NCI-H2196 treated with DMSO at 0.1 percent for 48 hours (cell line): ENCODE results near the gene COL27A1.

Experiments used
- DNase-seq: peaks from one replicate; lab custom pipeline; 2025; ENCODE audit not compliant: unreplicated experiment; lab: John Stamatoyannopoulos, UW

Gene COL27A1

GRCh38 chr9:114166614-114167572 lies 11.6 kb downstream of the COL27A1 start:
- no peak for DNase-seq

DNA sequence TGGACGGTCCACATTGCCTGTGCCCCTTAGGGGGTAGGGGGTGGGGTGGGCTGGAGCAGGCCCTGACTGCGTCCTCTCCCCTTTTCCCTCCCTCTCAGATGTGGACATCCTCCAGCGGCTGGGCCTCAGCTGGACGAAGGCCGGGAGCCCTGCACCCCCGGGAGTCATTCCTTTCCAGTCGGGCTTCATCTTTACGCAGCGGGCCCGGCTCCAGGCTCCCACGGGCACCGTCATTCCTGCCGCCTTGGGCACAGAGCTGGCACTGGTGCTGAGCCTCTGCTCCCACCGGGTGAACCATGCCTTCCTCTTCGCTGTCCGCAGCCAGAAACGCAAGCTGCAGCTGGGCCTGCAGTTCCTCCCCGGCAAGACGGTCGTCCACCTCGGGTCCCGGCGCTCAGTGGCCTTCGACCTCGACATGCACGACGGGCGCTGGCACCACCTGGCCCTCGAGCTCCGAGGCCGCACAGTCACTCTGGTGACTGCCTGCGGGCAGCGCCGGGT lies 12.3 kb downstream of the COL27A1 start:
- DNase-seq: no peak

GRCh38 chr9:114168281-114169028 lies 13.1 kb downstream of the COL27A1 start:
- no peak for DNase-seq

DNA sequence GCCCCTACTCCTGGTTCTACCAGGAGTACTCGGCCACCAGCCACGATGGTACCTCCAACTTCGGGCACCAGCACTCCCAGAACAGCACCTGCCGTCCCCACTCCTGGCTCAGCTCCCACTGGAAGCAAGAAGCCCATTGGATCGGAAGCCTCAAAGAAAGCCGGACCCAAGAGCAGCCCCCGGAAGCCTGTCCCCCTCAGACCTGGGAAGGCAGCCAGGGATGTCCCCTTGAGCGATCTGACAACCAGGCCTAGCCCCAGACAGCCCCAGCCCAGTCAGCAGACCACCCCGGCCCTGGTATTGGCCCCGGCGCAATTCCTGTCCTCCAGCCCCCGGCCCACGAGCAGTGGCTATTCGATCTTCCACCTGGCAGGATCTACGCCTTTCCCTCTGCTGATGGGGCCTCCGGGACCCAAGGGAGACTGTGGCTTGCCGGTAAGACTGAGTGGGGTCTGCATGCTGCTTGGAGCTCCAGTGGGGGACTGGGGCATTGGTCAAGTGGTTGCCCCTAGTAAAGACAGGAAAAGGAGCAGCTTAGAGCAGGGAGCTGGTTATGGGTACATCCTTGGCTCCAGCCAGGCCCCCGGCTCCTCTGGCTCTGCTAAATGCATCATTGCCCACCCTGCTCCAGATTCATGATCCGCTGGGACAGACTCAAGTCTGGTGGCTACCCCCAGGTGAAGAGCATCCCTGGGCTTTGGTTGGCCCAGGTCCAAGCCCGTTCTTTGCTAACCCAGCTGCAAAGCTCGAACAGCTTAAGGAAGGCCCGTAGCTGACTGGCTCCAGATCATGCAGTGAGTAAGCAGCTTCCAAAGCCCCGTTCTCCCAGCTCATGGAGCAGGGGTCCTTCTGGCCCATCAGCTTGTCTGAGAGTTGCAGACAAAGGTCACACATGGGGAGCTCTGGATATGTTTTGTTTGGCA lies 14.0 kb downstream of the COL27A1 start:
- no peak for DNase-seq

DNA sequence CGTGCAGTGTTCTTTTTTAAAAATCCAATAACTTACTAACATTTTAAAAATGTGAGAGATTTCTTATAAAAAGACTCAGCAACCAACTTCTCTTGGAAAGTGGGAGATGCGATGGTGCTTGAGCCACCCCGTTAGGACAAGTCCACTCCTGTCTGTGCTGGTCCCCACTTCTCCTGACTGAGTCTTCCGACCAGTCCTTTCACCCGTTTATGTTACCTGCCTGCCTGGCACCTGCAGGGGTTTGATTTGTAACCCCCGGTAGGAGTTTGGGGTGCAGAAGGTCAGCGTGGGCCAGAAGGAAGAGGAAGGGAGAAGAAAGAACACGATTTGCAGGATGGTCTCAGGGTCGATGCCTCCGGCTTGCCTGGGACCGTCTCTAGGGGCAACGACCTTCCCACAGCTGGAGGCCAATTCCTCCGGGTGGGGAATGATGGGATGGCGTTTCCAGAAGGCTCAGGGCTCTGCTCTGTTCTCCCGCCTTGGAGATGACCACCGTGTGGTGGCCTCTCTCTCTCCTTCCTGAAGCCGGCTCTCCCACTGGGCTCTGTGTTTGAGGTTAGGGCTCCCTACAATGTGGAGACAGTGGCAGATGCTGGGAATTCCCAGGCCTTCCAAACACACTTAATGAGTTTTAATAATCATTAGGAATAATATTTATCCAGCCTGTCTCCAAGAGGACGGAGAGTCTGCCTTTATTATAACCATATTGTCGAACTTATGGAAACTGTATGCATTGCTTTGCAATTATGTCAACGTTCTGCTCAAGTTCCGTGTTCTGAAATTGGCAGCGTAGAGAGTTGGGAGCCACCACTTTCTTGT lies 14.8 kb downstream of the COL27A1 start:
- no peak for DNase-seq

DNA sequence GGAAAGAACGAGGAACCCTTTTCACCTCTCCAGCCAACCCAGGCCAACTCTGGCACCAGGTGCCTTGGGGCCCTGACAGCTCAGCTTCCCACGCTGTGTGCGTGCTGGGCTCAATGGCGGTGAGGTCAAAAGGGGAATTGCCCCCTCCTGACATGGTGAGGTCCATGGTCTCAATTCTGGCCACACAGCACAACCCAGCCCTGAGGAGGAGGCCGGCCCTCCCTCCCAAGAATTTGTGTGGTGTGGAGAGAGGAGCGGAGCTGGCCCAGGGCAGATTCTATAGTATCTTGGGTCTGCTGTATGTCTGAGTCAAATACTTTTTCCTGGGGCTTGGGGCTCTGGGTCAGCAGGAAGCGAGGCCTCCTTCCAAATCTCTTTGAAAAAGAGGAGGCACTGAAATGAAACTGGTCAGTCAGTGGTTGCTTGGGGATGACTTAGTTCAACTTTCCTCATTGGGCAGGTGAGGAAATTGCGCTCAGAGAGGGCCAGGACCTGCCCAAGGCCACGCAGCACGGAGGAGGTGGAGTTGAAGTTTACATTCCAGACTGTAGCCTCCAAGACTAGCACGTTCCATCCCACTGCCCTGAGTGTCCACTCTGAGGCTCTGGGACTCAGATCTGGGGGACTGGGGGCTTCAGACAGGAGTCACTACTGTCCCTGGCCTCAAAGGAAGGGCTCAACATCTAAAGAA lies 15.6 kb downstream of the COL27A1 start:
- no peak for DNase-seq

DNA sequence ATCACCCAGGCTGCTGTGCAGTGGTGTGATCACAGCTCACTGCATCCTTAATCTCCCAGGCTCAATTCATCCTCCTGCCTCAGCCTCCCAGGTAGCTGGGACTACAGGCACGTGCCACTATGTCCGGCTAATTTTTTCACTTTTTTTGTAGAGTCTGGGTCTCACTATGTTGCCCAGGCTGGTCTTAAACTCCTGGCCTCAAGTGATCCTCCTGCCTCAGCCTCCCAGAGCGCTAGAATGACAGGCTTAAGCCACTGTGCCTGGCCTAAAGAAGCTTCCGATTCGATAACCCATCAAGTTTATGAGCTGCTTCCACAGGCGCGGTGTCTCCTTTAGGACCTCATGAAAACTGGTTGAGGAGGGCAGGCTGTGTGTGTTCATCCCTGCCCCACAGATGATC lies 16.2 kb downstream of the COL27A1 start:
- no peak for DNase-seq

DNA sequence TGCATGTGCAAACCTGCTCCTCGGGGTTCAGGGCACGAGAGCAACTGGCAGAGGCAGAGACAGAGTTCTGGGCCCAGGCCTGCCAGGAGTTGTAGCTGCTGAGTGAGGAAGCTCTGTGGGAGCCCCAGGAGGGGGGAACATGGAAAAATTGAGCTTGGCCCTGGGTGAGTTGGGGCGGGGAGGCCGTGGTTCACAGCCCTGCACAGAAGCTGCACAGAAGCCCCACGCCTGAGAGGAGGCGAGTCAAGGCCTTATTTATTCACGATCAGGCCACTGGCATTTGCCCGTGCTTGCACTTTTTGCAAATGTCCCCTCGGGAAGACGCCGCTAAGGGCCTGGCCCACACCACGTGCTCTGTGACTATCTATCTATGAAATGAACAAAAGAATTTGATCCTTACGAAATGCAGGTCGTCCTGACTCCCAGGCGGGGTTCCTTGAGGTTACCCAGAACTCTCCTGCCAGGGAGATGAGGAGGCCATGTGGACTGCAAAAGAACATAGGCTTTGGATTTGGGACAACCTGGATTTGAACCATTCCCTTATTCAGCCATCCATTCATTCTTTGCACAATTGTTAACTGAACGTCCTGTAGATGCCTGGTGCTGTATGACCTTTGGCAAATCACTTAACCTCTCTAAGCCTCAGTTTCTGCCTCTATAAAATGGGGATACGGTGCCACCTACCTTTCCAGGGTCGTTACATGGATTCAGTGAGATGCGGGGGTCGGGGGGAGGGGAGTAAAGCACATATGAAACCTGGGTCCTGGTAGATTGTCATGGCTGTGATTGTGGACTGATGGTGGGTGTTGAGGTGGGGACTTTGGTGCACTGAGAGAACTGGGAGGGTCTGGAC lies 17.9 kb downstream of the COL27A1 start:
- DNase-seq: no peak

- DNase-seq: no peak
Measured at GRCh38 chr9:114174557-114174875, 19.2 kb downstream of the COL27A1 start.

GRCh38 chr9:114174876-114175771 lies 19.8 kb downstream of the COL27A1 start:
- no peak for DNase-seq

- no peak for DNase-seq
Measured at GRCh38 chr9:114176624-114177291, 21.4 kb downstream of the COL27A1 start.

- no peak for DNase-seq
Measured at GRCh38 chr9:114177423-114178064, 22.2 kb downstream of the COL27A1 start.

DNA sequence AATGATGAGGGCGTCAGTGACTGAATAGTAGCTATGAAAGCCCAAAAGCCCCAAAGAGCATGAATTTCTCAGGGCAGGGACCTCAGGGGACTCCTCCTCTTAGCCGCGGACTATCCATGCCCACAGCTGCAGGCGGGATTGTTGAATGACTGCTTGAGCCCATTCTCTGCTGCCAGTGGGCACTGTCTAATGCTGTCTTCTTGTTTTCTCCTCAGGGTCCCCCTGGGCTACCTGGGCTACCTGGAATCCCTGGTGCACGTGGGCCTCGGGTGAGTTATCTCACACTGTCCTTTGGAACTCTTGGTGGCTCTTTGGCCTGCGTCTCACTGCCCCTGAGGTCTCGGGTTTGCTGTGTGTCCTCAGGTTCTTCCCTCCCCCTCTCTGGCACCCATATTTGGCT lies 22.7 kb downstream of the COL27A1 start:
- DNase-seq: no peak

DNA sequence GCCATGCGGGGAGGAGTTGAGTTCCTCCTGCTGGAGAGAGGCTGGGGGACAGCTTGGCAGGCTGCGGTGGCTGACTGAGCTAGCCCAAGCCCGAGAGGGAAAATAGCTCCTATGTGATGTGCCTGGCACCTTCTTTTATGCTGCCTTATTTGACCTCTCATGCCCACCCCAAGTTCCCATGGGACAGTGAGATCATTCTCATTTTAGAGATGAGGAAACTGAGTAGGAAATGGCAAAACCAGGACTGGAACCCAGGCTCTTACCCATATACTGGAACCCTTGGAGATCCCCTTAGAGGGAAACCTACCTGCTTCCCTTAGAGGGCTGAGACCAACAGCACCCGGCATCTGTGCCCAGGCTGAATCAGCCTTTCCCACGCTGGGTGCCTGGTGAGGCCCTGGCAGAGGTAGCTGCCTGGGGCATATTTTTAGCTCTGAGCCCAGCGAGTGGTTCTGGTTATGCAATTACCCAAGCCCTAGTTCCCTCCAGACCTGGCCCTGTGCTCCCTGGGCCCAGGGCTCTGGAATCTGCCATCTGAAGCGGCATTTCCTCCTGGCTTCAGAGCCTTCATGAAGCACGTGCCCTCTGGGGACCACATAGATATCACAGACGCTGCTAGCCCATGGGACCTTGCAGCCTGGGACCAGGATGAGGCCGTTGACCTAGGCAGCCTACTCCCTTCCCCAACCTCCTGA lies 23.6 kb downstream of the COL27A1 start:
- no peak for DNase-seq

GRCh38 chr9:114179516-114179915 lies 24.2 kb downstream of the COL27A1 start:
- DNase-seq: no peak
